Vagina (tissue), 2 donors: ENCODE measurements around the gene CCNK. TPM values are rescaled to one million over a fixed set of nuclear protein-coding genes. Genes with fewer than 3 reads are reported as not detected.

Experiments used
- DNase-seq, 2 donors: peaks; one replicate each; pipeline ENCODE4 v3.0.0-alpha.2; 2017; ENCODE audit errors: extremely low spot score in 2 of 2
- H3K27ac ChIP-seq: fragments of 200-600 bp; sonication (generic); one replicate; pipeline ENCODE4 v1.5.1; 2019
- H3K27me3 ChIP-seq: fragments of 200-600 bp; sonication (generic); one replicate; pipeline ENCODE4 v1.5.1; 2019
- H3K36me3 ChIP-seq, 2 donors: fragments of 200-600 bp; sonication (generic); one replicate each; pipeline ENCODE4 v1.5.1; 2017 to 2019
- H3K4me1 ChIP-seq: fragments of 200-600 bp; sonication (generic); one replicate; pipeline ENCODE4 v1.5.1; 2019
- H3K4me3 ChIP-seq, 2 donors: fragments of 200-600 bp; sonication (generic); 1 replicate in 1 of 2; 2 replicates in 1 of 2; pipeline ENCODE4 v1.5.1; 2016 to 2019
- H3K9me3 ChIP-seq: fragments of 200-600 bp; sonication (generic); one replicate; pipeline ENCODE4 v1.5.1; 2019
- CTCF ChIP-seq, 3 experiments: fragments of 450-650 bp in 2 of 3; fragments of 200-600 bp in 1 of 3; sonication (generic) in 1 of 3; IDR thresholded peaks; one replicate each; pipeline ENCODE4 v1.5.1; 2017 to 2019; ENCODE audit warnings: antibody characterized with exemption in 3 of 3, mild to moderate bottlenecking in 2 of 3, moderate library complexity in 2 of 3
- POLR2A ChIP-seq, 2 donors: fragments of 450-650 bp; IDR thresholded peaks; one replicate each; pipeline ENCODE4 v1.6.1; 2017; ENCODE audit warnings: antibody characterized with exemption in 2 of 2, mild to moderate bottlenecking in 2 of 2, moderate library complexity in 2 of 2
- POLR2AphosphoS5 ChIP-seq, 2 donors: sonication (generic); formaldehyde crosslinking; IDR thresholded peaks; one replicate each; pipeline ENCODE4 v1.9.0; 2017; ENCODE audit warnings: antibody characterized with exemption in 2 of 2, mild to moderate bottlenecking in 2 of 2, low read depth in 1 of 2; ENCODE audit not compliant: insufficient read depth in 1 of 2
- intact Hi-C: fragments of 100-400 bp; cut with DNase I; formaldehyde crosslinking; loops from one replicate; pipeline ENCODE4 v1.15.1; 2023
- total RNA-seq: library from RNA; depleted of rRNA; stranded (reverse); fragments of >200 nt; gene quantifications from one replicate; pipeline ENCODE4 v1.2.3, GENCODE V29; 2016

CCNK gene
- total RNA-seq, 1 donor from 2014 or later, result 27.5 TPM

GRCh38 chr14:99520571-99521081, 39.4 kb downstream of the CCNK start:
- intact Hi-C loops, result no loop called here
- TF ChIP-seq POLR2AphosphoS5 (IDR thresholded peaks at IDR 0.05; ENCODE audit: insufficient read depth in 1 of 2, low read depth in 1 of 2) (no peak), CTCF (IDR thresholded peaks at IDR 0.05) (no peak), POLR2A (IDR thresholded peaks at IDR 0.05) (no peak)
- no peaks in the 10 kb centered on the region for H3K27me3 ChIP-seq
- H3K9me3 ChIP-seq, result no peaks in the 10 kb centered on the region
- H3K27ac ChIP-seq, result no peak overlapping the region
- DNase-seq, result no peak
- H3K4me3 ChIP-seq, result no peak overlapping the region
- H3K36me3 ChIP-seq, result no peaks in the 10 kb centered on the region
- peaks cover 44% of the 10 kb centered on the region for H3K4me1 ChIP-seq

GRCh38 chr14:99521176-99522024, 40.2 kb downstream of the CCNK start:
- Histone ChIP-seq H3K36me3 (no peaks in the 10 kb centered on the region), H3K4me3 (no peak overlapping the region), H3K27me3 (no peaks in the 10 kb centered on the region), H3K4me1 (peaks cover 48% of the 10 kb centered on the region), H3K9me3 (no peaks in the 10 kb centered on the region), H3K27ac (no peak overlapping the region)
- intact Hi-C loops, result no loop called here
- DNase-seq, result no peak
- TF ChIP-seq POLR2A (IDR thresholded peaks at IDR 0.05) (no peak), CTCF (IDR thresholded peaks at IDR 0.05) (no peak)

DNA sequence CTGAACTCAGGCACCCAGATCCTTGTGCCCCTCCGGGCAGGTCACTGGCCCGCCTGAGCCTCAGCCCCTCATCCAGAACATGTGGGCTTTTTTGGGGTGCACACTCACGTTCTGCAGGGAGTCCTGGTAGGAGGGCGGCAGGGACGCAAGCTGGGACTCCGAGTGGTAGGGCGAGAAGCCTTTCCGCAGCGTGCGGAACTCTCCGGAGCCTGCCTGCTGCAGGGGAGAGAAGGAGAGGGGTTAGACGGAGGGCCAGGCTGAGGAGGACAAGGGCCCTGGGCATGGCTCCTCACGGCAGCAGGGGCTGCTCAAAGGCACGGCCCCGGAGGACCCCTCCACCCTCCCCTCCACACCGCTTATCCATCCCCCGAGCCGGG, 40.8 kb downstream of the CCNK start:
- Histone ChIP-seq H3K27ac (no peak overlapping the region), H3K36me3 (no peaks in the 10 kb centered on the region), H3K9me3 (no peaks in the 10 kb centered on the region), H3K4me3 (no peak overlapping the region), H3K4me1 (peaks cover 48% of the 10 kb centered on the region), H3K27me3 (no peaks in the 10 kb centered on the region)
- no peak for TF ChIP-seq POLR2AphosphoS5 (IDR thresholded peaks at IDR 0.05; ENCODE audit: insufficient read depth in 1 of 2, low read depth in 1 of 2)
- no peak for TF ChIP-seq CTCF (IDR thresholded peaks at IDR 0.05)
- no peak for TF ChIP-seq POLR2A (IDR thresholded peaks at IDR 0.05)
- intact Hi-C loops, result no loop called here
- no peak for DNase-seq

- no peak for DNase-seq
- no peak overlapping the region for H3K4me3 ChIP-seq
- no peaks in the 10 kb centered on the region for H3K9me3 ChIP-seq
- TF ChIP-seq POLR2AphosphoS5 (IDR thresholded peaks at IDR 0.05; ENCODE audit: insufficient read depth in 1 of 2, low read depth in 1 of 2), result no peak
- TF ChIP-seq POLR2A (IDR thresholded peaks at IDR 0.05), result no peak
- no peaks in the 10 kb centered on the region for H3K36me3 ChIP-seq
- intact Hi-C loops, result no loop called here
- peaks cover 48% of the 10 kb centered on the region for H3K4me1 ChIP-seq
- no peaks in the 10 kb centered on the region for H3K27me3 ChIP-seq
- H3K27ac ChIP-seq, result peak overlapping the region; percentile 78
These were observed 41.3 kb downstream of the CCNK start for GRCh38 chr14:99522457-99522891.

- DNase-seq, result no peak
- Histone ChIP-seq H3K4me3 (no peak overlapping the region), H3K27ac (peak overlapping the region; percentile 78), H3K9me3 (no peaks in the 10 kb centered on the region), H3K27me3 (no peaks in the 10 kb centered on the region), H3K4me1 (peaks cover 48% of the 10 kb centered on the region), H3K36me3 (no peaks in the 10 kb centered on the region)
- intact Hi-C loops, result no loop called here
- no peak for TF ChIP-seq POLR2A (IDR thresholded peaks at IDR 0.05)
- no peak for TF ChIP-seq CTCF (IDR thresholded peaks at IDR 0.05)
These were observed 41.9 kb downstream of the CCNK start for GRCh38 chr14:99522934-99523703.
